ENCODE measurements around the gene USH2A.

USH2A gene

GRCh38 chr1:216113181-216113580 lies 310.1 kb downstream of the USH2A start:
- FAIRE-seq, result no peak

GRCh38 chr1:216111842-216112241 lies 311.4 kb downstream of the USH2A start:
- FAIRE-seq, result peak; percentile 54

GRCh38 chr1:216095400-216095799 lies 327.8 kb downstream of the USH2A start:
- no peak for FAIRE-seq

- FAIRE-seq, result no peak
Observed at GRCh38 chr1:216090556-216090955, 332.7 kb downstream of the USH2A start.

- no peak for FAIRE-seq
Observed at GRCh38 chr1:216086678-216087077, 336.6 kb downstream of the USH2A start.

GRCh38 chr1:216081445-216081844 lies 341.8 kb downstream of the USH2A start:
- FAIRE-seq, result no peak

GRCh38 chr1:216076751-216077150 lies 346.5 kb downstream of the USH2A start:
- no peak for FAIRE-seq

- FAIRE-seq, result no peak
Observed at GRCh38 chr1:216075339-216075738, 347.9 kb downstream of the USH2A start.

GRCh38 chr1:216073793-216074595 lies 349.3 kb downstream of the USH2A start:
- FAIRE-seq, result no peak

- FAIRE-seq, result no peak
Observed at GRCh38 chr1:216071262-216071661, 352.0 kb downstream of the USH2A start.

GRCh38 chr1:216064643-216065042 lies 358.6 kb downstream of the USH2A start:
- no peak for FAIRE-seq

GRCh38 chr1:216057947-216058346 lies 365.3 kb downstream of the USH2A start:
- no peak for FAIRE-seq

GRCh38 chr1:216057063-216057462 lies 366.2 kb downstream of the USH2A start:
- FAIRE-seq, result no peak

GRCh38 chr1:216055004-216055403 lies 368.2 kb downstream of the USH2A start:
- FAIRE-seq, result no peak

- no peak for FAIRE-seq
Observed at GRCh38 chr1:216054600-216054999, 368.6 kb downstream of the USH2A start.

GRCh38 chr1:216051071-216051470 lies 372.2 kb downstream of the USH2A start:
- no peak for FAIRE-seq

GRCh38 chr1:216049741-216050430 lies 373.4 kb downstream of the USH2A start:
- FAIRE-seq, result no peak

GRCh38 chr1:216047811-216048572 lies 375.3 kb downstream of the USH2A start:
- FAIRE-seq, result no peak

GRCh38 chr1:216046336-216046735 lies 376.9 kb downstream of the USH2A start:
- no peak for FAIRE-seq

GRCh38 chr1:216045400-216045799 lies 377.8 kb downstream of the USH2A start:
- FAIRE-seq, result no peak

- FAIRE-seq, result no peak
Observed at GRCh38 chr1:216044538-216044937, 378.7 kb downstream of the USH2A start.

GRCh38 chr1:216034506-216034905 lies 388.7 kb downstream of the USH2A start:
- no peak for FAIRE-seq

GRCh38 chr1:216032961-216033614 lies 390.2 kb downstream of the USH2A start:
- no peak for FAIRE-seq
